Gastroesophageal sphincter (tissue), 4 donors: Measurements from ENCODE around the gene BCL2L14. TPM values are rescaled to one million over a fixed set of nuclear protein-coding genes. Genes with fewer than 3 reads are reported as not detected.
A peak's percentile ranks its signal among the peaks of the same experiment; 100 is the strongest.

ENCODE experiments used
- ATAC-seq: fragments of 150-250 bp; one replicate; pipeline ENCODE4 v1.9.1; 2016; ENCODE audit warnings: mild to moderate bottlenecking, moderate library complexity
- H3K27ac ChIP-seq, 4 donors: fragments of 200-600 bp; sonication (generic) in 3 of 4; 1 replicate in 3 of 4; 2 replicates in 1 of 4; pipeline ENCODE4 v1.5.1; 2016 to 2019
- H3K27me3 ChIP-seq: fragments of 200-600 bp; sonication (generic); one replicate; pipeline ENCODE4 v1.5.1; 2019
- H3K36me3 ChIP-seq, 2 donors: fragments of 200-600 bp; sonication (generic); one replicate each; pipeline ENCODE4 v1.5.1; 2019; ENCODE audit warnings: control low read depth in 1 of 2
- H3K4me1 ChIP-seq, 3 donors: fragments of 200-600 bp; sonication (generic); 1 replicate in 2 of 3; 2 replicates in 1 of 3; pipeline ENCODE4 v1.5.1; 2016 to 2019; ENCODE audit warnings: control low read depth in 2 of 3
- H3K4me3 ChIP-seq, 2 donors: fragments of 200-600 bp; sonication (generic); one replicate each; pipeline ENCODE4 v1.5.1; 2019; ENCODE audit warnings: mild to moderate bottlenecking in 1 of 2, moderate library complexity in 1 of 2
- H3K9me3 ChIP-seq, 3 donors: fragments of 200-600 bp; sonication (generic); one replicate each; pipeline ENCODE4 v1.5.1; 2017 to 2019; ENCODE audit warnings: control low read depth in 2 of 3
- EP300 ChIP-seq: sonication (generic); formaldehyde crosslinking; IDR thresholded peaks from one replicate; pipeline ENCODE4 v1.6.1; 2017; ENCODE audit warnings: antibody characterized with exemption, mild to moderate bottlenecking
- POLR2A ChIP-seq, 2 donors: fragments of 450-650 bp; IDR thresholded peaks; one replicate each; pipeline ENCODE4 v1.6.1; 2017; ENCODE audit warnings: antibody characterized with exemption in 2 of 2, mild to moderate bottlenecking in 2 of 2, moderate library complexity in 1 of 2
- POLR2AphosphoS5 ChIP-seq: sonication (generic); formaldehyde crosslinking; IDR thresholded peaks from one replicate; pipeline ENCODE4 v1.6.1; 2017; ENCODE audit warnings: antibody characterized with exemption
- WGBS, 2 donors: methylation state at CpG; one replicate each; pipeline ENCODE4 v1.1.5; 2018; ENCODE audit warnings: low coverage in 1 of 2; 5-methylcytosine and 5-hydroxymethylcytosine counted together
- total RNA-seq, 4 donors: library from RNA; depleted of rRNA; stranded (reverse); fragments of >200 nt; gene quantifications; one replicate each; pipeline ENCODE4 v1.1.0, GENCODE V29; 2016
- TF ChIP-seq, protein P1 (sequence below), 4 experiments: fragments of 200-600 bp in 2 of 4; fragments of 450-650 bp in 2 of 4; sonication (generic) in 1 of 4; IDR thresholded peaks; one replicate each; pipeline ENCODE4 v1.5.1; 2017 to 2019; ENCODE audit warnings: antibody characterized with exemption in 4 of 4, mild to moderate bottlenecking in 2 of 4, moderate library complexity in 2 of 4

BCL2L14 gene
- total RNA-seq, 4 donors from 2014 or later, result 1.2 TPM; not detected in 3

DNA sequence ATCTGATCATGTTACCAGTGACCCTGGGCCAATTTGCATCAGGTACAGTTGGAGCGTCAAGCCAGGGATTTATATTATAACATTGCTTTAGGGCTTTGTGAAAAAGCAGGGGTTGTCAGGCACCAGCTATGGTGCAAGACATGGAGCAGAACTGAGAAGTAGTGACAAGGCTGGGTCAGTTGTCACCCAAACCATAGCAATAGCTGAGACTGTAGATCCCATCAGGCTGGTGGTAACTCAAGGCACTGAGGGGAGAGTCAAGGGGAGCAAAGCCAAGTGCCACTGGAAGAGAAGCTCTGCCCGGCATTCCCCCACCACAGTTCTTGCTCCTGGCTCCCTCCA lies 16.9 kb downstream of the BCL2L14 start:
- H3K27me3 ChIP-seq, result no peaks in the 10 kb centered on the region
- WGBS, 2 donors, result 94 to 100% methylated on average over 1 to 2 of the region's 2 CpGs
- H3K4me3 ChIP-seq, result no peak overlapping the region
- TF ChIP-seq, protein P1, sequence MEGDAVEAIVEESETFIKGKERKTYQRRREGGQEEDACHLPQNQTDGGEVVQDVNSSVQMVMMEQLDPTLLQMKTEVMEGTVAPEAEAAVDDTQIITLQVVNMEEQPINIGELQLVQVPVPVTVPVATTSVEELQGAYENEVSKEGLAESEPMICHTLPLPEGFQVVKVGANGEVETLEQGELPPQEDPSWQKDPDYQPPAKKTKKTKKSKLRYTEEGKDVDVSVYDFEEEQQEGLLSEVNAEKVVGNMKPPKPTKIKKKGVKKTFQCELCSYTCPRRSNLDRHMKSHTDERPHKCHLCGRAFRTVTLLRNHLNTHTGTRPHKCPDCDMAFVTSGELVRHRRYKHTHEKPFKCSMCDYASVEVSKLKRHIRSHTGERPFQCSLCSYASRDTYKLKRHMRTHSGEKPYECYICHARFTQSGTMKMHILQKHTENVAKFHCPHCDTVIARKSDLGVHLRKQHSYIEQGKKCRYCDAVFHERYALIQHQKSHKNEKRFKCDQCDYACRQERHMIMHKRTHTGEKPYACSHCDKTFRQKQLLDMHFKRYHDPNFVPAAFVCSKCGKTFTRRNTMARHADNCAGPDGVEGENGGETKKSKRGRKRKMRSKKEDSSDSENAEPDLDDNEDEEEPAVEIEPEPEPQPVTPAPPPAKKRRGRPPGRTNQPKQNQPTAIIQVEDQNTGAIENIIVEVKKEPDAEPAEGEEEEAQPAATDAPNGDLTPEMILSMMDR (IDR thresholded peaks at IDR 0.05), result no peak
- no peak for TF ChIP-seq EP300
- TF ChIP-seq POLR2AphosphoS5, result no peak
- TF ChIP-seq POLR2A (IDR thresholded peaks at IDR 0.05), result no peak
- ATAC-seq, result no peak
- peaks cover 0 to 3% (median 0%) of the 10 kb centered on the region in 3 donors for H3K9me3 ChIP-seq
- no peaks in the 10 kb centered on the region for H3K4me1 ChIP-seq
- H3K27ac ChIP-seq, result no peak overlapping the region
- no peaks in the 10 kb centered on the region for H3K36me3 ChIP-seq

DNA sequence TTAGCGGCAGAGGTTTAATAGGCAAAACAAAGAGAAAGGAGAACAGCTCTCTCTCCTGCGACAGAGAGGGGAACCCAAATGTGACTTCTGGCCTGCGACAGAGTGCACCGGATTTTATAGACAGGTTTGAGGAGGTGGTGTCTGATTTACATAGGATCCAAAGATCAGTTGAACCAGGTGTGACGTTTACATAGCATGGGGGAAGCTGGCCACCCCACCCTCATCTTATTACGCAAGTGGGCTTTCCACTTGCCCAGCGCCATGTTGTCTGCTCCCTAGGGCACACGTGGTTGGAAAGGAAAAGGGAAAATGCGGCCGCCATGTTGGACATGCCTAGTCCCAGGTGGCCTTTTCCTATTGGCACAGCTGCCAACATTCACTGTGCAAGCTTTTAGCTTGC lies 17.4 kb downstream of the BCL2L14 start:
- Histone ChIP-seq H3K4me3 (no peak overlapping the region), H3K9me3 (peaks cover 0 to 3% (median 0%) of the 10 kb centered on the region in 3 donors), H3K36me3 (no peaks in the 10 kb centered on the region), H3K27ac (no peak overlapping the region), H3K27me3 (no peaks in the 10 kb centered on the region), H3K4me1 (no peaks in the 10 kb centered on the region)
- WGBS, 2 donors, result 89 to 90% methylated on average over 8 to 9 of the region's 10 CpGs
- no peak for ATAC-seq
- TF ChIP-seq EP300 (no peak), POLR2A (IDR thresholded peaks at IDR 0.05) (no peak), POLR2AphosphoS5 (no peak)
- TF ChIP-seq, protein P1 (IDR thresholded peaks at IDR 0.05), result no peak

DNA sequence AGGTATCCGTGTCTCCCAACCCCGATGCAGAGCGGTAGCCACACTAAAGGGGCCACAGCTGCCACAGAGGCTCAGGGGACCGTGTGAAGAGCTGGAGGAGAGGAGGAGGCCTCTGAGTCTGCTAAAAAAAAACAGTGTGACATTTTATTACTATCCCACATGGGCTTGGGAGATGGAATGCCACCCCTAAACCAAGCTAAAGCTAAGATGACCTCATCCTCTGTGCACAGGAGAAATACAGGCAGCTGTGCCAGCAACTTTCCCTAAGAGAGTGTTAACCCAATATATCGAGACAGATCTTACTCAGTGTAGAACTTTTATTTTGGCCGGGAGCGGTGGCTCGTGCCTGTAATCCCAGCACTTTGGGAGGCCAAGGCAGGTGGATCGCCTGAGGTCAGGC lies 18.0 kb downstream of the BCL2L14 start:
- no peaks in the 10 kb centered on the region for H3K36me3 ChIP-seq
- WGBS, 2 donors, result 72% methylated on average over 5 of the region's 9 CpGs; no CpG with 5 or more reads in 1 of the 2 donors
- H3K4me3 ChIP-seq, result no peak overlapping the region
- no peak for TF ChIP-seq POLR2AphosphoS5
- no peak for TF ChIP-seq POLR2A (IDR thresholded peaks at IDR 0.05)
- TF ChIP-seq, protein P1 (IDR thresholded peaks at IDR 0.05), result no peak
- TF ChIP-seq EP300, result no peak
- no peaks in the 10 kb centered on the region for H3K27me3 ChIP-seq
- H3K27ac ChIP-seq, result no peak overlapping the region
- no peaks in the 10 kb centered on the region for H3K4me1 ChIP-seq
- ATAC-seq, result no peak
- peaks cover 0 to 3% (median 0%) of the 10 kb centered on the region in 3 donors for H3K9me3 ChIP-seq

DNA sequence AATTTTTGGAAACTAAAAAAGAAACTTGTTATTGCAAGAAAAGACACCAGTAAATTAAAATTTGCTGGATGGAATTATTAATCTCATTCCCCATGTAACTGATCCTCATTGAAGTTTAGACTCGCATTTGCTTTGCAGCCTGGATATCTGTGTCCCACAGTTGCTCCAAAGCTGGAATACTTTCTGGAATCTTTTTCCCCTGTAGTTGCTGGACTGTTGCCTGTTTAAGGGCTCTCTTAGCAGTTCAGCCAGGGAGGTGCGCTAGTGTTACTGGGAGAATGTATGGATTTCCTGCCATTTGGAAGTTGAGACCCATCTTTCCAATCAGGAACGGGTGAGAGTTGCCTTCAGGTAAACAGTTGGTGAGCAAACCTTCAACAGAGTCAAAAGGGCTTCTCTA lies 20.3 kb downstream of the BCL2L14 start:
- Histone ChIP-seq H3K4me1 (no peaks in the 10 kb centered on the region), H3K27me3 (no peaks in the 10 kb centered on the region), H3K36me3 (no peaks in the 10 kb centered on the region), H3K27ac (no peak overlapping the region), H3K4me3 (no peak overlapping the region), H3K9me3 (peaks cover 0 to 3% (median 0%) of the 10 kb centered on the region in 3 donors)
- ATAC-seq, result no peak
- TF ChIP-seq POLR2A (IDR thresholded peaks at IDR 0.05) (no peak), POLR2AphosphoS5 (no peak)
- TF ChIP-seq, protein P1 (IDR thresholded peaks at IDR 0.05), result no peak
- WGBS, 2 donors, result 56 to 67% methylated on average over 1 to 2 of the region's 3 CpGs

DNA sequence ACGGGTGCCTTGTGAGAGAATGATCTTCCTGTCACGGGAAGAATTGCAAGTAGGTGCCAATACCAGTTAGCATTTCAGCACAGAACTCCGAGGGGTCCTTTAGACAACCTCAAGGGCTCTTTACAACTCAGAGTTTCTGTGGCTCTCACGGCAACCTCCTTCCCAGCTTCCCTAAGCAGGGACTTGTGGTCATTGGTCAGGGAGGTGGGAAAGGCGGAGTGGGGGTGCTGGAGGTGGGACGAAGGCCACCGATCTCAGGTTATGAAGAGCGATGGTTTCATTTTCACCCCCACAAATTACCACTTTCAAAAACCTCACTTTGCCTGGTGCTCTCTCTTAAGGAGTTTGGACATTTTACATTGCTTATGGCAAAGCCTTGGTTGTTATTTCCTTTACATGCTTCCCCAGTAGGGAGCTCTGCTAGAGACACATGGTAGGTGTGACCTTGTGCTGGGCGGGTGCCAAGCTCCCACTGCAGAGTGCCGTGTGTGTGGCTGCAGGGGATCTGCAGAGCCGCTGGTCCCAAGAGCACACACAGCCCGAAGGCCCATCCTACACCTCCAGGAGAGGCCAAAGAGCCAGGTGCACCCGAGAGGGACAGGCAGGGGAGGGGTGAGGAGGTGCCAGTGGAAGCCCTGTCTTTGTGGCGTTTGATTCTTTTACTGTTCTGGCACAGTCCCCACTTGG lies 21.4 kb downstream of the BCL2L14 start:
- Histone ChIP-seq H3K27ac (no peak overlapping the region), H3K4me1 (no peaks in the 10 kb centered on the region), H3K9me3 (peaks cover 0 to 3% (median 0%) of the 10 kb centered on the region in 3 donors), H3K4me3 (no peak overlapping the region), H3K27me3 (no peaks in the 10 kb centered on the region), H3K36me3 (no peaks in the 10 kb centered on the region)
- TF ChIP-seq POLR2AphosphoS5 (no peak), POLR2A (IDR thresholded peaks at IDR 0.05) (no peak), EP300 (no peak)
- TF ChIP-seq, protein P1 (IDR thresholded peaks at IDR 0.05), result no peak
- peak; percentile 16 for ATAC-seq
- WGBS, 2 donors, result 75 to 85% methylated on average over 8 to 9 of the region's 14 CpGs
